Limb (tissue), 2 donors: Measurements from ENCODE around the gene NAP1L4.
A peak's percentile ranks its signal among the peaks of the same experiment; 100 is the strongest.
"Not testable (repeated sequence)": the region's sequence is repeated elsewhere in the genome, so short reads cannot be mapped to it uniquely, and the experiment has no call there.

Source experiments
- DNase-seq, 2 donors: peaks; one replicate each; pipeline ENCODE4 v3.0.0-alpha.2; 2016; ENCODE audit errors: extremely low spot score in 2 of 2

Gene NAP1L4

DNA sequence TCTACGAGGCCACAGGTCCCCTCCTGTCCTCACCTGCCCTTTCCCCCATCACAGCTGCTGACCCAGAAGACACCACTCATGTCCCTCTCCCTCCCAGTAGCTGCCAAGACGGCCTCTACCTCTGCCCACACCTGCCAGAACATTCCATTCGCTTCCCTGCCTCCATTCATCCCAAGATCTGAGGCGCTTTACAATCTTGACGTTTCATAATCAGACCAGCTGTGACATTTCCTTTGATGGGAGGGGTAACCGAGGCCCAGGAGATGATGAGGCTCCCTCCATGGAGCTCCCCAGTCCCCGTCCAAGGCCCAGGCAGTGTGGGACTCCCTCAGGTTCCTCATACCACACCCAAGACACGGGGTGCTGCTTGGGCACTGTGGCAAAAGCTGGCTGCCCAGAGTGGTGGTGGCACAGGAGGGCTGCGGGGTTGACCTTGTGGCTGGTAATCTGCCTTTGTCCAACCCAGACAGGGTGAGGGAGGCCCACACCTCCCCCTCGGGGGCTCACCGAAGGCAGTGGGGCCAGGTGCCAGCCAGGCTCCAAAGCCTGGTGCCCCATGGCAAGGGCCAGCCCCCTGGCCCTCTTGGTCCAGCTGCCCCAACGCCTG lies 80.2 kb downstream of the NAP1L4 start:
- no peak for DNase-seq

DNA sequence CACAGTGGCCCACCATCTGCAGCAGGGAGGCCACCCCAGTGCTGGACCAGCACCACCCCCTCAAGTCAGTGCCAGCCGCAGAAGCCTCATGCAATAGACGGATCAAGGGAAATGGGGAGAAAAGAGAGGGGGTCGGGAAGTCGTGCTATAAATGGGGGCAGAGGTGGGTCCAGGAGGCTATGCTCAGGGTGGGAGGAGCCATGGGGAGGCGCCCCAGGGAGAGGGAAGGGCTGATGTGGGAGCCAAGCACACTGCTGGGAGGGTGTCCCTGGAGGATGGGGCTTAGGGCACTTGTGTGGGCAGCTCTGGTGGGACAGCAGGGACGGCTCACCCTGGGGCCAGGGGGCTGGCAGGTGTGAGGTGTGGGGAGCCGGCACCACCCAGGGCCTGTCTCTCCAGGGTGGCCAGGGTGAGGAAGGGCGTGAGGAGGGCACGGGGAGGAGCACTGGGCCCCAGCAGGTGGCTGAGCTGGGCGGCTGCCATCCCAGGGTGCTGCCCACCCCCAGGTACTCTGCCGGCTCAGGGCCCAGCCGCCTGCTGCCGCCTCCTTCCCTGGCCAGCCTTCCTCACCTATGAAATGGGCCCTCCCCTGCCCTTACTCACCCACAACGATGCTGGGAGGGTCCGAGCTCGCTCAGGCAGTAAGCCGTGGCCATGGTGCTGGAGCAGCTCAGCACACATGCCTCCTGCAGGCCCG lies 80.9 kb downstream of the NAP1L4 start:
- no peak for DNase-seq

DNA sequence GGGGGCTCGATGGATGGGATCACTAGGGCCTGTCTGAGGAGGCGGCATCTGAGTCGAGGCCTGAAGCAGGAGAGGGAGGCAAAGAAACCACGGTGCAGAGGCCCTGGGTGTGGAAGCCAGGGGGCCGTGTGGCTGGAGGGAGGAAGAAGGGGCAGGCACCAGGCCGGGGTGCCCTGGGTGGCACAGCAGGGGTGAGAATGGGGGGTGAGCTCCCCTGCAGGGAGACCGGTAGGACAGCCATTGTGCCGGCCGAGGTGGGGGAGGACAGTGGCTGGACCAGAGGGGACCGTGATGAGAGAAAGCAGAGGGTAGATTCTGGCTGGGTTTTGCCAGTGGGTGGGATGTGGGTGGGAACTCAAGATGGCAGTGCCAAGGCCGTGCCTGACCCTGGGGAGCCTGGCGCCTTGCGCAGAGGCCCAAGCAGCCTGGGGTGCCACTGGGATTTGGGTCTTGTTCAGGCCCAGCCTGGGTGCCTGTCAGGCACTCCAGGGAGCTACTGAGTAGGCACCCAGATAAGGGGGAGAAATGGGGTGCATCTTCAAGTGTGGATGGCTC lies 81.7 kb downstream of the NAP1L4 start:
- DNase-seq = no peak

DNA sequence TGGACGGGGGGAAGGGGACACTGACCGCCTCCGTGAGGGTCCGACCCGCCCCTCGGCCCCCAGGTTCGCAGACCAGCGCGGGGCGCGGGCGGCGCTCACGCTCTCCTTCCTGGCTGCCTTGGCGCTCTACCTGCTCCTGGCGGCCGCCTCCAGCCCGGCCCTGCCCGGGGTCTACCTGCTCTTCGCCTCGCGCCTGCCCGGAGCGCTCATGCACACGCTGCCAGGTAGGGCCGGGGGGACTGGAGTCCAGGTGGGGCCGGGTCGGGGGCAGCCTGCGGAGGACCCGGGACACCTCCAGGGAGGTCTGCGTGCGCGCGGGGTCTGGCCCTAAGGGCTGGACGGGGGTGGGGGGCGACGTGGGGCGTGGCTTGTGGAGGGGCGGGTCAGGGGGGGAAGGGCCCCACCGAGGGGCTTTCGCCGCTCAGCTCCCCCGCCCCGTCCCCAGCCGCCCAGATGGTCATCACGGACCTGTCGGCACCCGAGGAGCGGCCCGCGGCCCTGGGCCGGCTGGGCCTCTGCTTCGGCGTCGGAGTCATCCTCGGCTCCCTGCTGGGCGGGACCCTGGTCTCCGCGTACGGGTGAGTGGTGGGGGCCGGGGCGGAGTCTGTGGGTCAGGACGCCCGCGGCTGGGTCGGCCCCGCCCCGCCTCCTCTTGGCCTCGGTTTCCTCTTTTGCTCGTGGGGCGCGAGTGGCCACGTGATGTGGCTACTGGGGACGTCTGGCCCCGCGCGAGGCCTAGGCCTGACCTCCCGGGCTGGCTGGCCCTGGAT lies 82.8 kb downstream of the NAP1L4 start:
- no peak for DNase-seq

DNA sequence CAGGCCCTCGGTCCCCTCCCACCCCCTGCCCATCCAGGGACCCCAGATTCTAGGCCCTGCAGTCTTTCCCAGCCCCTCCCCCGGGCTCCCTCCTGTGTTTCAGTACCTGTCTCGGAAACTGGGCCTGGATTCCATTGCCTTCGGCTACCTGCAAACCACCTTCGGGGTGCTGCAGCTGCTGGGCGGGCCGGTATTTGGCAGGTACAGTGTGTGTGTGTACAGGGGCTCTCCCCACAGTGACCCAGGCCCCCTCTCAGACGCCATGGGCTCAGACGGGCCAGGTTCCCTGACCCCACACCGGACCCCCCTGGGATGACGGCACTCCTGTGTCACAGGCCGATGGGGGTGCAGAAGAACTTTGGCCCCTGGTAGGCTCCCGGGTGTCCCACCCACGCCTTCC lies 84.0 kb downstream of the NAP1L4 start:
- no peak for DNase-seq

DNA sequence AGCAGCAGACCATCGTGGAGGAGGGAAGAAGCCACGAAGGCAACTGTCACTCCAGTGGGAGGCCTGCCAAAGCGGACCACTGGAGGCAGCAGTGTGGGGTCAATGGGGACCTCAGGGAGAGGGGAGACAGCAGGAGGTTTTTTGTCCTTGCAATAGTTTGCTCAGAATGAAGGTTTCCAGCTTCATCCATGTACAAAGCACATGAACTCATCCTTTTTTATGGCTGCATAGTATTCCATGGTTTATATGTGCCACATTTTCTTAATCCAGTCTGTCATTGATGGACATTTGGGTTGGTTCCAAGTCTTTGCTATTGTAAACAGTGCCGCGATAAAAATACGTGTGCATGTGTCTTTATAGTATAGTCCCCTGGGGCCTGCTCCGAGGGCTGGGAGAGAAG lies 86.8 kb downstream of the NAP1L4 start:
- not testable (repeated sequence) for DNase-seq

DNA sequence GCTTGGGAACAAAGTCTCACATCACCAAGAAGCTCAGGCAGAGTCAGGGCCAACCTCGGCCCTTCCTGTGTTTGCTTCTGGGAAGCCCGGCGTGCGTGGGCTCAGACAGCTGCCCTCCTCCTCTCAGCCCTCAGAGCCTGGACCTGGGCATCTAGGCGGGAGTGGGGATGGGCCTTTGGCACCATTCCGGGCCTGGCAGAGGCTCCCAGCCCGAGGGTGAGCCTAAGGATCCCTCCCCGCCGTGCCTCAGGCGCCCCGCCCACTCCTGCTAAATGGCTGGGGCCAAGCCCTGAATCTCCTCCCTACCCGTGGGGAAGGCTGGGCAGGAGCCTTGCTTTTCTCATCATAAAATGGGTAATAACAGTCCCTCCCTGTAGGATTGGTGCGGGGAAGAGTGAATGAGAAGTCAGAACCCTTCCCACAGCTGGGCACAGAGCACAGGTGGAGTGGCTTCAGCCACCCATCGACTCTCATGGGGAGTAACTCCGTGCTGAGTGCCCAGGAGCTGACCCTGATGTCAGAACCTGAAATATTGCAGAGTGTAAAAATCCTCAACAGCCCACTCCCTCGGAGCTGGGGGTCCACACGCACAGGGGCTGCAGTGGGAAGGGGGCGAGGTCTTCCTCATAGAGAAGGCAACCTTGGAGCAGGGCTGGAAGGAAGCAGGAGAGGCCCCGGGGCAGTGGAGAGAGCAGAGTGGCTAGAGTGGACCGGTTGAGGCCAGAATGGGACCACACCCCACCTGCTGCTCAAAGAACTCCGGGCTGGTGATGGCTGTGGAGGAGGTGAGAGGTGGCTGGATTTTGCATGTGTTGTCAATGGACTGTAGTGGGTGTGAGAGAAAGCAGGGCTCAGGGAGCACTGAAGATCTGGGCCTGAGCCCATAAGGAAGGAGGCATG lies 87.7 kb downstream of the NAP1L4 start:
- no peak for DNase-seq

DNA sequence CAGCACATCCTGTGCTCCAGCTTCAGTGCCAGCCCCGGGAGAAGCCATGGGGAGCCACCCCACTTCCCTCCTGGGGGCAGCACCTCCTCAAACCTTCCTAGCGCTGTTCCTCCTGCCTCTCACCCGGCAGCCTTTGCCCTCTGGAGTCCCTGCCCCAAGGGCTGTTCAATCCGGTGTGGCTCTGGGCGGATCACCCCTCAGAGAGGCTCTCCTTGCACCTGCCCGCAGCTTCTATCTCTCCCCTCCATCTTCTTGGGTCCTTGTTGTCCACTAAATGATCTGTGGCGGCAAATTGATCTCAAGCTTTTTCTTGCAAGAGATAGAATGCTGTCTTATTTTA lies 88.5 kb downstream of the NAP1L4 start:
- no peak for DNase-seq

DNA sequence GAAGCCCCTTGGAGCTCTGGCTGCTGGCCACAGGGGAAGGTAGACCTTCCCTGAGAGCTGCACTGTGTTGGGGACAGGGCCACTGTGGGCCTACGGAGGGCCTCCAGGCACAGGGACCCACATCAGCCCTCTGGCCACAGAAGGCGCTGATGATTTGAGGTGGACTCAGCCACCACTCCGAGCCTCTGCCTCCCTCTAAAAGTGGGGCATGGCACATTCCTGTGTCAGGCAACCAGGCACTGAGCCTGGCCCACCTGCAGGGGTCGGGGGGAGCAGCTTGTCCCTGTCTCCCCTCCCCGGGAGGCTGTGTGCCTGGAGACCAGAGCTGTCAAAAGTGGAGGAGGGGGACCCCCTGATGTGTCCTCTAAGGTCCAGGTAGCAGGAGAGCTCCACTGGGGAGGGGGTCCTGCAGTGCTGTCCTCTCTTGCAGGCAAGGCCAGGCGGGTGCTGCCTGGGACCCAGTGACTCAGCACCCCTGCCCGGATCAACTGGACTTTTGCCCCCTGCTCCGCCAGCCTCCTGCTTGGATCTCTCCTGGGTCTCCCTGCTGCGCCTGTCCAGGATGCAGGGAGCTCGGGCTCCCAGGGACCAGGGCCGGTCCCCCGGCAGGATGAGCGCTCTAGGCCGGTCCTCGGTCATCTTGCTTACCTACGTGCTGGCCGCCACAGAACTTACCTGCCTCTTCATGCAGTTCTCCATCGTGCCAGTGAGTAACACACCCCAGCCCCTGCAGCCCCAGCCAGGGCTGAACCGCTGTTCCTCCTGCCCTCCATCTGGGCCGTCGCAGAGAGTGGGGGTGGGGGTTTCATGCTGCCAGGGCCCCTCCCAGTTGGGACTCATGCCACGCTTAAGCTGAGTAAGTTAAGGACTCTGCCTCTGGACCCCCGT lies 89.1 kb downstream of the NAP1L4 start:
- DNase-seq = no peak

DNA sequence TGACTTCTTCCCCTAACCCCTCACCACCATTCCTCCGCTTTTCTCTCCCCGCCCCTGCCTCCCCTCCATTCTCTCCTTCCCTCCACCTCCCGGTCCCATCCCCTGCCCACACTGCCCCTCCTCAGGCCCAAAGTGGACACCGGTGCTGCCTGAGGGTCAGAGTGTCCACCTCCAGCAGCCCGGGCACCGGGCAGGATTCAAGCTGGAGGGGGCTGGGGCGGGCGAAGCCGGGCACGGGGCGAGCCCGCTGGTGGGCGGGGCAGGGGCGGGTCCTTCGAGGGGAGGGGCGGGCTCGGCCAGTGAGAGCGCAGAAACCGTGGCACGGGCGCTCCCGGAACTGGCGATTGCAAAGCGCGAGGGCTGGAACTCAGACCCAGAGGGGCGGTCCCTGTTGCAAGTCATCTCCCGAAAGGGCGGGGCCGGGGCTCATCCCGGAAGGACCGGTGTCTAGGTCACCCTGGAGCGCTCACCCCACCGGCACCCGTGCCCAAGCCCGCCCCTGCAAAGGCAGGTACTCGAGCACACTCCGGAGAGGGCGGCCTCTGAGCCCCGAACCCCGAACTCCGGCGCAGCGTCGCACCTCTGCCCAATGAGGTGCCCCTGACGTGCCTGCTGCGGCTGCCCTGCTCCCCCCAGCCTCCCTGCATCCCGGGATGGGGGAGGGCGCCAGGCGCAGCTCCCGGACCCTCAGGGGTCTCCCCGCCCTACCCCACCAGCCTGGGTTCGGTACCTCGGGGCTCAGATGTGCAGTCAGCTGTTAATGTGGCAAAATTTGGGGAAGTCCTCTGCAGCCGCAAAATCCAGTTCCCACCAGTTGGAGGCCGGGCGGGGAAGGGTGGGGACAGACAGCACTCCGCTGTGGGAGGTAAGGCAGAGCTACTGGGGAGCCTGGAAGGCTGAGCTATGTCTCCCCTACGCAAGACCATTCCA lies 90.0 kb downstream of the NAP1L4 start:
- DNase-seq = peak; percentile 74 to 83

DNA sequence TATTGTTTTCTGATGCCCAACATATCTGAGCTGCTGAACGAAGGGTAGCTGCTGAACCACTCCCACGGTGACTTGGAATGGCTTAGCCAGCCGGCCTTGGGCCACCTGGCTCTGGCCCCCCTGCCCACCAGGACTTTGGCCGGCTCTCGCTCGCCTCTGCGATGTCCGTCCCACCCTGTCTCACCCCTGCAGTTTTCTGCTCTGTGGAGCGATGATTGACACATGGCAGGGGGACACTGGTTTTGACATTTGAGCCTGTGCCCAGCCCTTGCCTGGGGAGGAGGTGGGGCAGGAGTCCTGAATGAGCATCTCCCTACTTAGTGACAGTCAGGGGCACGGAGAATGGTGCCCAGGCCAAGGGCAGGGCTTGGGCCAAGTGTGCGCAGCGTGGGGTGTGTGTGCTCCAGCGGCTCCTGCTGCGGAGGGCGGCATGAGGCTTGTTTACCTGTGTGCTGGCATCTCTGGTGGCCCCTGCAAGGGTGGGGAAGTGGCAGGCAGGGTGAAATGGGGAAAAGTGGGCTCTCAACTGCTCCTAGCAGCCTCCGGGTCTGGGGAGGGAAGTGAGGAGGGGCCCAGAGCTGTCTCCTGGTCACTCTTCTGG lies 90.8 kb downstream of the NAP1L4 start:
- DNase-seq = no peak

DNA sequence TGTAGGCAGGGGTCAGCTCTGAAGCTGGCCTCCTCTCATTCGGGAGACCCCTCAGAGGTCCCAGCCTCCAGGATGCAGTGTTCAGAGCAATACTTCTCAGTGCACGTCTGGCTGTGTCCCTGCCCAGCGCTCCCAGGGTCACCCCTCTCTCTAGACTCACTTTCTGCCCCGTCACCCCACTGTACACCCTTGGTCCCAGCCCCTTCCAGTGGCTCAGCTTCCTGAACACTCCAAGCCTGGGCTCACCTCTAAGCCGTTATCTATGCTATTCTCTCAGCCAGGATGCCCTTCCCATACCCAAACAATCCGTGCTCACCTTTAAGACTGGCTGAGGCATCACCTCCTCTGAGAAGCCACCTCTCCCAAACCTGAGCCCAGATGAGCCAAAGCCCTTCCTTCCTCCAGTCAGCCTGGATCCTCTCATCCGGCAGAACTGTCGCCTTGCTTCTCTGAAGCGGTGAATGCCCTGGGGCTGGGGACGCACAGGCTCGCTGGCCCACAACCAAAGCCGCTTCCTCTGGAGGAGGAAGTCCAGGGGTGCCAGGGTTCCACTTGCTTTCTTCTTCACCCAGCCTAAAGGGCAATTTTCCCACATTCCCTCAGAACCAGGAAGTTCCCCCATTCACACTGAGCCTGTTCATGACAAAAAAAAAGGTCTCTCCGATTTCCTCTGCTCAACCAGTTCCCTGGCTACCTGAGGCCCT lies 92.9 kb downstream of the NAP1L4 start:
- DNase-seq = no peak

DNA sequence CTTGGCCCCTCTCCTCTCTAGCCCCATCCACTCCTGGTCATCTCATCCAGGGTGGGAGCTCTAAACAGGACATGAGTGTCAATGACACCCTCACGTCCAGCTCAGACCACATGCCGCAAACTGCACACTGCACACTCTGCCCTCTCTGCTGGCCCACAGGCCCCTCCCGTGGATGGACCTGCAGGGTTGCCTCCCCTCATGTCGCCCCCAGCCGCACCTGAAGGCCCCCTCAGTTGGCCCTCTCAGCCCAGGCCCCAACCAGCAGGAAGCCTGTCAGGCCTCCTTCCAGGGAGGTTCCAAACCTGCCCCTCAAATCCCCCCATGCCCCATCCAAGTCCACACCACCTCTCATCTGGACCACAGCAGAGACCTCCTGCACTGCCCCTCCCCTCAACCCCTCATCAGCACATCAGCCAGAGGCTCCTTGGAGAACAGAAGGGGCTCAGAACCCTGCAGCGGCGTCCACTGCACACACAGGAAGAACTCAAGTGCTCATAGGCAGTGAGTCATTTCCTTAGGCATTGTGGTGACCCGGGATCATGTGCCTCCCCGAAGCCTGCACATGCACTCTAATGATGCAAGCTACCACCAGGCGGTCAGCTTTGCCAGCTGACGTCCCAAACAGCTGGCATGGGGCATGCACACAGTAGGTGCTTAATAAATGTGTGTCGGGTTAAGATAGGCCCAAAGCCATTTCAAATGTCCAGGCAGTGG lies 93.6 kb downstream of the NAP1L4 start:
- no peak for DNase-seq

DNA sequence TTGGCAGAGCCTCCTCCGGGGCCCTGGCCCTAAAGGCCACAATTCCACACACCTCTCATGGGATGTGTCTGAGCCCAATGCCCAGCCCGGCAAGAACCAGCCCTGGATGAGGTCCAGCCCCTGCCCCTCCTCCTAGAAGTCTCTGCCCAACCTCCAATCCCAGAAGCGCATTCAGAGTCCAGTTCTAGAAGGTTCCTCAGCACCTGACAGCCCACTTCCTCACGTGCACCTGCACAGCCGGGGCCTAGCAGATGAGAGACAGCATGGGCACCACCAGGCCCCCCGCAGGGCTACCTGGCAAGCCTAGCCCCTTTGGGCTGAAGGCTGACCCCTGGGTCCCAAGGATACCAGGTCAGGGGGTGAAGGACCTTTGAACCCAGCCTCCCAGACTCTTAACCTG lies 95.1 kb downstream of the NAP1L4 start:
- no peak for DNase-seq

DNA sequence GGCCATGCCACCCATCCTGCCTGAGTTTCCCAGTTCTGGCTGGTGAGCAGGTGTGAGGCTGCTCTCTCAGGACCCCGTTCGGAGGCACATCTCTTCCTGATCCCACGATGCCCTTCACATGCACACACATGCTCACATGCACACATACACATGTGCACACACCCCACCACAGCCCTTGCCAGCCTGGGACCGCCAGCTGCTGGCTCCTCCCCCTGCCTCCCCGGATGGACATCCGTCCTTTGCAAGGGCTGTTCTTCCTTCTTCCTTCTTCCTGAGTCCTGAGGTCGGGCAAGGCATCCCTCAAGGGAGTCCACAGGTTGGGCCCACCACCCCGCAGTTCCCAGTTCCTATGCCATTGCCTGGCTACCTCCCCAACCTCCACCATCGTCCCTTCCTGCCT lies 96.1 kb downstream of the NAP1L4 start:
- no peak for DNase-seq
